GM19351 (cell line): ENCODE results near the gene CLPTM1.
"Not testable (repeated sequence)": the region's sequence is repeated elsewhere in the genome, so short reads cannot be mapped to it uniquely, and the experiment has no call there.

Experiments
- ATAC-seq: cut with Tn5 transposase; IDR thresholded peaks from one replicate; pipeline ENCODE4 v1.9.1; 2021; ENCODE audit warnings: mild to moderate bottlenecking, moderate library complexity; ENCODE audit not compliant: unreplicated experiment

The CLPTM1 gene

GRCh38 chr19:44939668-44940067 is 15.5 kb upstream of the CLPTM1 start:
- ATAC-seq, result no peak

GRCh38 chr19:44942067-44942571 is 13.1 kb upstream of the CLPTM1 start, which contains the start of gene APOC4:
APOC4 (plus strand) TSS chr19:44942237; CDS start chr19:44942278, 41 bp downstream.
- ATAC-seq, result no peak

- ATAC-seq, result peak; percentile 89
These were observed 11.4 kb upstream of the CLPTM1 start for GRCh38 chr19:44943801-44944249.

GRCh38 chr19:44947041-44947581 is 8.1 kb upstream of the CLPTM1 start:
- no peak for ATAC-seq

- no peak for ATAC-seq
These were observed 6.9 kb upstream of the CLPTM1 start for GRCh38 chr19:44948237-44948636.

- no peak for ATAC-seq
These were observed 6.3 kb upstream of the CLPTM1 start for GRCh38 chr19:44948763-44949374.

GRCh38 chr19:44949550-44949949 is 5.6 kb upstream of the CLPTM1 start:
- ATAC-seq, result no peak

- no peak for ATAC-seq
These were observed 3.7 kb upstream of the CLPTM1 start for GRCh38 chr19:44951179-44952159.

- no peak for ATAC-seq
These were observed 917 bp upstream of the CLPTM1 start for GRCh38 chr19:44954278-44954648.

- peak; percentile 29 for ATAC-seq
These were observed 592 bp downstream of the CLPTM1 start for GRCh38 chr19:44955505-44956439.

GRCh38 chr19:44957526-44957925 is 2.3 kb downstream of the CLPTM1 start:
- ATAC-seq, result no peak

- ATAC-seq, result no peak
These were observed 2.9 kb downstream of the CLPTM1 start for GRCh38 chr19:44958090-44958489.

GRCh38 chr19:44959691-44960090 is 4.5 kb downstream of the CLPTM1 start:
- ATAC-seq, result no peak

GRCh38 chr19:44960906-44961728 is 5.9 kb downstream of the CLPTM1 start:
- ATAC-seq, result no peak

- ATAC-seq, result no peak
These were observed 6.6 kb downstream of the CLPTM1 start for GRCh38 chr19:44961821-44962220.

- ATAC-seq, result no peak
These were observed 12.9 kb downstream of the CLPTM1 start for GRCh38 chr19:44968118-44968517.

GRCh38 chr19:44968670-44969069 is 13.5 kb downstream of the CLPTM1 start:
- ATAC-seq, result no peak

- no peak for ATAC-seq
These were observed 14.3 kb downstream of the CLPTM1 start for GRCh38 chr19:44969437-44969836.

- not testable (repeated sequence) for ATAC-seq
These were observed 16.3 kb downstream of the CLPTM1 start for GRCh38 chr19:44971451-44971850.
